NB4 (cell line): ENCODE measurements around the gene CCL1.

Source experiments
- DNase-seq: peaks from one replicate; pipeline ENCODE4 v3.0.0; 2010; ENCODE audit warnings: low read depth
- H3K4me3 ChIP-seq: one replicate; pipeline ENCODE4 v1.5.1; 2011; ENCODE audit warnings: mild to moderate bottlenecking, low read depth, low read length, moderate library complexity
- CTCF ChIP-seq: IDR thresholded peaks from one replicate; pipeline ENCODE4 v1.5.1; 2012; ENCODE audit warnings: low read depth, low read length
- MAX ChIP-seq: IDR thresholded peaks from 2 replicates; pipeline ENCODE4 v1.6.1; 2011; ENCODE audit warnings: low read depth, low read length
- MYC ChIP-seq: IDR thresholded peaks from 2 replicates; pipeline ENCODE4 v1.6.1; 2011; ENCODE audit warnings: low read depth, low read length
- POLR2A ChIP-seq: IDR thresholded peaks from 2 replicates; pipeline ENCODE4 v1.6.1; 2011; ENCODE audit warnings: mild to moderate bottlenecking; ENCODE audit not compliant: insufficient read length; ENCODE audit errors: extremely low read depth

The CCL1 gene

GRCh38 chr17:34366010-34366409 is 3.0 kb upstream of the CCL1 start:
- TF ChIP-seq CTCF (no peak), MAX (peak; percentile 58; the same call in 1 of the 2 replicates), MYC (peak; percentile 55; the same call in 1 of the 2 replicates)
- H3K4me3 ChIP-seq: no peak overlapping the region
- DNase-seq: peak; percentile 79

- peak; percentile 84 for DNase-seq
- TF ChIP-seq POLR2A (no peak), MYC (peak; percentile 28; the same call in 1 of the 2 replicates)
- no peak overlapping the region for H3K4me3 ChIP-seq
These were observed 2.3 kb upstream of the CCL1 start for GRCh38 chr17:34365340-34365739.

GRCh38 chr17:34364751-34365150 is 1.7 kb upstream of the CCL1 start:
- no peak overlapping the region for H3K4me3 ChIP-seq
- no peak for TF ChIP-seq MYC
- no peak for TF ChIP-seq MAX
- TF ChIP-seq POLR2A: no peak
- no peak for TF ChIP-seq CTCF
- DNase-seq: no peak

- DNase-seq: peak; percentile 92
- TF ChIP-seq CTCF: peak; percentile 100
- TF ChIP-seq POLR2A: no peak
- no peak for TF ChIP-seq MYC
- TF ChIP-seq MAX: peak; percentile 43; the same call in 1 of the 2 replicates
- no peak overlapping the region for H3K4me3 ChIP-seq
These were observed 1.5 kb downstream of the CCL1 start for GRCh38 chr17:34361478-34362061.

GRCh38 chr17:34360601-34361270 is 2.3 kb downstream of the CCL1 start:
- H3K4me3 ChIP-seq: no peak overlapping the region
- DNase-seq: no peak
- TF ChIP-seq MAX (no peak), CTCF (no peak), POLR2A (no peak), MYC (no peak)

GRCh38 chr17:34358631-34359030 is 4.4 kb downstream of the CCL1 start:
- no peak for DNase-seq
- TF ChIP-seq MAX: no peak
- no peak for TF ChIP-seq MYC
- TF ChIP-seq POLR2A: no peak
- TF ChIP-seq CTCF: no peak
- H3K4me3 ChIP-seq: no peak overlapping the region
